SK-N-SH (cell line): Measurements from ENCODE around the gene NCKAP5.
A peak's percentile ranks its signal among the peaks of the same experiment; 100 is the strongest.

Source experiments
- EP300 ChIP-seq, 2 experiments: IDR thresholded peaks; 2 replicates each; pipeline versions ENCODE4 v1.4.0 to v1.6.1; 2012; ENCODE audit warnings: borderline replicate concordance in 1 of 2, low read depth in 1 of 2, low read length in 1 of 2
- JUND ChIP-seq: IDR thresholded peaks from 2 replicates; pipeline ENCODE4 v1.4.0; 2012
- MXI1 ChIP-seq: IDR thresholded peaks from 2 replicates; pipeline ENCODE4 v1.6.1; 2012; ENCODE audit warnings: mild to moderate bottlenecking, low read depth, low read length, improper control_type of control experiment
- NFIC ChIP-seq: IDR thresholded peaks from 2 replicates; pipeline ENCODE4 v1.4.0; 2012; ENCODE audit warnings: borderline replicate concordance
- POLR2AphosphoS5 ChIP-seq: IDR thresholded peaks from 2 replicates; pipeline ENCODE4 v1.6.1; 2012; ENCODE audit warnings: low read depth, low read length
- RFX5 ChIP-seq: IDR thresholded peaks from 2 replicates; pipeline ENCODE4 v1.6.1; 2012; ENCODE audit warnings: mild to moderate bottlenecking, improper control_type of control experiment, low read length
- TF ChIP-seq, protein P1 (sequence below): IDR thresholded peaks from 2 replicates; pipeline ENCODE4 v1.4.0; 2012; ENCODE audit warnings: low read depth
- TF ChIP-seq, protein P2 (sequence below): fragments of 200-600 bp; sonication (generic); IDR thresholded peaks from 2 replicates; pipeline ENCODE4 v1.6.1; 2017; ENCODE audit warnings: antibody characterized with exemption, mild to moderate bottlenecking, moderate library complexity
- TF ChIP-seq, protein P3 (sequence below): IDR thresholded peaks from 2 replicates; pipeline ENCODE4; 2012

DNA sequence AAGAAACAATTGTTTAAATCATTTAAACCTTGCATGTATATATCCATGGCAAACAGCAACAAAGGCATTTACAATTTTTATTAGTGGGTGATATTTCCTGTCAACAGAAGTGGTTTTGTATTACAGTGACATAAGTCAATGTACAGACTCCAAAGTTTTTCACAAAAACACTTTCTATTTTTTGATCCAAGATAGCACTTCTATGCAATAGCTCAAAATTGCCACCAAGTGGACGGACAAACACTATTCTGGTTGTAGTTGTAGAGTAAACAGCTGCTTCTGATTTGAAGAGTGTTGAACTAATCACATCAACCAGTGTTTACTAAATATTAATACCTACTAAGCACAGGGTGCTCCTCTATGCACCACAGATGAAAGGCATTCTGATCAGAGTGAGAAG is 421.4 kb downstream of the NCKAP5 start:
- no peak for TF ChIP-seq POLR2AphosphoS5
- TF ChIP-seq JUND, result no peak
- no peak for TF ChIP-seq MXI1
- TF ChIP-seq, protein P1, sequence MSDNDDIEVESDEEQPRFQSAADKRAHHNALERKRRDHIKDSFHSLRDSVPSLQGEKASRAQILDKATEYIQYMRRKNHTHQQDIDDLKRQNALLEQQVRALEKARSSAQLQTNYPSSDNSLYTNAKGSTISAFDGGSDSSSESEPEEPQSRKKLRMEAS, result no peak
- TF ChIP-seq EP300 (IDR thresholded peaks at IDR 0.05; ENCODE audit: borderline replicate concordance in 1 of 2, low read depth in 1 of 2, low read length in 1 of 2), result no peak
- TF ChIP-seq, protein P2, sequence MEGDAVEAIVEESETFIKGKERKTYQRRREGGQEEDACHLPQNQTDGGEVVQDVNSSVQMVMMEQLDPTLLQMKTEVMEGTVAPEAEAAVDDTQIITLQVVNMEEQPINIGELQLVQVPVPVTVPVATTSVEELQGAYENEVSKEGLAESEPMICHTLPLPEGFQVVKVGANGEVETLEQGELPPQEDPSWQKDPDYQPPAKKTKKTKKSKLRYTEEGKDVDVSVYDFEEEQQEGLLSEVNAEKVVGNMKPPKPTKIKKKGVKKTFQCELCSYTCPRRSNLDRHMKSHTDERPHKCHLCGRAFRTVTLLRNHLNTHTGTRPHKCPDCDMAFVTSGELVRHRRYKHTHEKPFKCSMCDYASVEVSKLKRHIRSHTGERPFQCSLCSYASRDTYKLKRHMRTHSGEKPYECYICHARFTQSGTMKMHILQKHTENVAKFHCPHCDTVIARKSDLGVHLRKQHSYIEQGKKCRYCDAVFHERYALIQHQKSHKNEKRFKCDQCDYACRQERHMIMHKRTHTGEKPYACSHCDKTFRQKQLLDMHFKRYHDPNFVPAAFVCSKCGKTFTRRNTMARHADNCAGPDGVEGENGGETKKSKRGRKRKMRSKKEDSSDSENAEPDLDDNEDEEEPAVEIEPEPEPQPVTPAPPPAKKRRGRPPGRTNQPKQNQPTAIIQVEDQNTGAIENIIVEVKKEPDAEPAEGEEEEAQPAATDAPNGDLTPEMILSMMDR, result peak; percentile 23; the same call in 1 of the 2 replicates
- TF ChIP-seq, protein P3, sequence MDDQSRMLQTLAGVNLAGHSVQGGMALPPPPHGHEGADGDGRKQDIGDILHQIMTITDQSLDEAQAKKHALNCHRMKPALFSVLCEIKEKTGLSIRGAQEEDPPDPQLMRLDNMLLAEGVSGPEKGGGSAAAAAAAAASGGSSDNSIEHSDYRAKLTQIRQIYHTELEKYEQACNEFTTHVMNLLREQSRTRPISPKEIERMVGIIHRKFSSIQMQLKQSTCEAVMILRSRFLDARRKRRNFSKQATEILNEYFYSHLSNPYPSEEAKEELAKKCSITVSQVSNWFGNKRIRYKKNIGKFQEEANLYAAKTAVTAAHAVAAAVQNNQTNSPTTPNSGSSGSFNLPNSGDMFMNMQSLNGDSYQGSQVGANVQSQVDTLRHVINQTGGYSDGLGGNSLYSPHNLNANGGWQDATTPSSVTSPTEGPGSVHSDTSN, result no peak
- no peak for TF ChIP-seq RFX5
- no peak for TF ChIP-seq NFIC
